HepG2 (cell line): ENCODE measurements around the gene DAD1. TPM values are rescaled to one million over a fixed set of nuclear protein-coding genes. Genes with fewer than 3 reads are reported as not detected.
A peak's percentile ranks its signal among the peaks of the same experiment; 100 is the strongest.

Source experiments
- ATAC-seq: fragments of 200-7000 bp; cut with Tn5 transposase; 3 replicates; pipeline ENCODE4 v1.9.1; 2020; ENCODE audit warnings: mild to moderate bottlenecking, moderate library complexity
- BruUV-seq: library from RNA; stranded (reverse); fragments of 400-500 nt; replicated peaks from 2 replicates; lab custom pipeline; 2021; lab: Mats Ljungman, UMichigan
- CTCF ChIA-PET: fragments of 300-600 bp; formaldehyde crosslinking; extraction: SDS; loops from one replicate; lab custom pipeline; 2021; ENCODE audit warnings: low total read pairs, inconsistent platforms, low intra/inter-chr PET ratio; lab: Yijun Ruan, JAX
- POLR2A ChIA-PET: fragments of 350-600 bp; sonication (Branson Sonifier 250); formaldehyde crosslinking; loops from one replicate; lab custom pipeline; 2020; ENCODE audit warnings: antibody characterized with exemption, inconsistent platforms; lab: Yijun Ruan, JAX
- DNase-seq: peaks from one replicate; pipeline ENCODE4 v3.0.0-alpha.2; 2015; ENCODE audit warnings: low spot score
- FAIRE-seq: peaks from 3 replicates; lab custom pipeline; 2011; peaks lifted over from hg19 to GRCh38; lab: Jason Lieb, UNC
- H2AFZ ChIP-seq: one replicate; pipeline ENCODE4 v1.6.1; 2011; ENCODE audit warnings: low read length, inconsistent platforms
- H3K27ac ChIP-seq: fragments of 300-600 bp; 3 replicates; pipeline ENCODE4 v1.8.0; 2011; ENCODE audit warnings: mixed run types, mild to moderate bottlenecking, mixed read lengths, low read length, inconsistent platforms; ENCODE audit not compliant: insufficient read depth; ENCODE audit errors: extremely low read length
- H3K27me3 ChIP-seq, 2 experiments: fragments of 200-600 bp in 1 of 2; 2 replicates in 1 of 2; 3 replicates in 1 of 2; pipeline versions ENCODE4 v1.6.0 to v1.8.0; 2011; ENCODE audit warnings: low read length in 2 of 2, mild to moderate bottlenecking in 2 of 2, moderate library complexity in 2 of 2, inconsistent platforms in 1 of 2; ENCODE audit not compliant: insufficient read depth in 2 of 2, control insufficient read depth in 1 of 2
- H3K36me3 ChIP-seq, 2 experiments: fragments of 200-600 bp in 1 of 2; replicated peaks in 1 of 2; 2 replicates in 1 of 2; 3 replicates in 1 of 2; pipeline versions ENCODE4 v1.5.1 to v1.8.0; 2011; ENCODE audit warnings: low read length in 2 of 2, inconsistent platforms in 1 of 2; ENCODE audit not compliant: insufficient read depth in 2 of 2, control insufficient read depth in 1 of 2
- H3K4me1 ChIP-seq: 2 replicates; pipeline ENCODE4 v1.5.1; 2012; ENCODE audit warnings: low read length, inconsistent platforms; ENCODE audit not compliant: insufficient read depth
- H3K4me2 ChIP-seq: 2 replicates; pipeline ENCODE4 v1.6.0; 2011; ENCODE audit warnings: low read depth, low read length, inconsistent platforms
- H3K4me3 ChIP-seq, 3 experiments: fragments of 200-600 bp in 1 of 3; sonication (generic), shearing (Covaris generic) in 1 of 3; replicated peaks in 1 of 3; 2 replicates each; pipeline ENCODE4 v1.5.1; 2011 to 2016; ENCODE audit warnings: low read length in 3 of 3, inconsistent platforms in 2 of 3, low read depth in 2 of 3, mild to moderate bottlenecking in 2 of 3, control low read depth in 1 of 3, mixed read lengths in 1 of 3; ENCODE audit not compliant: insufficient read depth in 1 of 3
- H3K79me2 ChIP-seq: one replicate; pipeline ENCODE4 v1.6.1; 2011; ENCODE audit warnings: low read length, inconsistent platforms; ENCODE audit not compliant: insufficient read depth
- H3K9ac ChIP-seq: 2 replicates; pipeline ENCODE4 v1.6.0; 2011; ENCODE audit warnings: mild to moderate bottlenecking, low read depth, low read length, inconsistent platforms; ENCODE audit not compliant: insufficient read depth
- H3K9me3 ChIP-seq: 2 replicates; pipeline ENCODE4 v1.5.1; 2012; ENCODE audit warnings: mild to moderate bottlenecking, low read length
- H4K20me1 ChIP-seq: 2 replicates; pipeline ENCODE4 v1.6.0; 2011; ENCODE audit warnings: inconsistent platforms, mild to moderate bottlenecking, low read length, moderate library complexity; ENCODE audit not compliant: insufficient read depth
- ATF4 ChIP-seq, 2 experiments: fragments of 450-650 bp in 1 of 2; sonication (generic) in 1 of 2; formaldehyde crosslinking; IDR thresholded peaks; 2 replicates each; pipeline versions ENCODE4 v1.5.0 to v1.8.0; 2020 to 2022; ENCODE audit warnings: mild to moderate bottlenecking in 1 of 2, missing genetic modification reagents in 1 of 2
- CSRNP1 ChIP-seq: sonication (generic); formaldehyde crosslinking; IDR thresholded peaks from 2 replicates; pipeline ENCODE4 v1.8.1; 2023; ENCODE audit warnings: mild to moderate bottlenecking, missing genetic modification reagents
- DZIP1 ChIP-seq: sonication (generic); formaldehyde crosslinking; IDR thresholded peaks from 2 replicates; pipeline ENCODE4 v1.5.0; 2020; ENCODE audit warnings: mild to moderate bottlenecking, missing genetic modification reagents
- HNRNPL ChIP-seq: fragments of 200-400 bp; formaldehyde crosslinking; IDR thresholded peaks from 2 replicates; pipeline ENCODE4 v1.6.1; 2017; ENCODE audit warnings: mild to moderate bottlenecking, low read depth, low read length
- MEIS2 ChIP-seq: sonication (generic); formaldehyde crosslinking; IDR thresholded peaks from 2 replicates; pipeline ENCODE4 v1.9.0; 2021; ENCODE audit warnings: mild to moderate bottlenecking, missing genetic modification reagents
- NR1H2 ChIP-seq: sonication (generic); formaldehyde crosslinking; IDR thresholded peaks from 2 replicates; pipeline ENCODE4 v1.8.1; 2022; ENCODE audit warnings: low read depth, missing genetic modification reagents, borderline replicate concordance
- ZBTB38 ChIP-seq: sonication (generic); formaldehyde crosslinking; IDR thresholded peaks from 2 replicates; pipeline ENCODE4 v1.5.1; 2020; ENCODE audit warnings: mild to moderate bottlenecking, missing genetic modification reagents
- ZC3H13 ChIP-seq: sonication (generic); formaldehyde crosslinking; IDR thresholded peaks from 2 replicates; pipeline ENCODE4 v1.8.1; 2023; ENCODE audit warnings: mild to moderate bottlenecking, missing genetic modification reagents, moderate library complexity
- ZNF432 ChIP-seq: sonication (generic); formaldehyde crosslinking; IDR thresholded peaks from 2 replicates; pipeline ENCODE4 v1.5.0; 2020; ENCODE audit warnings: missing genetic modification reagents, mild to moderate bottlenecking, borderline replicate concordance
- ZNF512 ChIP-seq: sonication (generic); formaldehyde crosslinking; IDR thresholded peaks from 2 replicates; pipeline ENCODE4 v1.4.0; 2020; ENCODE audit warnings: mild to moderate bottlenecking, missing genetic modification reagents
- whole genome bisulfite sequencing: methylation state at CpG from one replicate; pipeline ENCODE4 v1.1.6; 2017; ENCODE audit warnings: low lambda C conversion rate; 5-methylcytosine and 5-hydroxymethylcytosine counted together
- in situ Hi-C: cut with HindIII; loops from 2 replicates; pipeline ENCODE4 v1.10.0; 2017; ENCODE audit warnings: low pct_unique_long_range_greater_than_20kb; ENCODE audit not compliant: extremely low pct_ligation_motif_present
- intact Hi-C: fragments of 100-400 bp; cut with micrococcal nuclease; formaldehyde crosslinking; loops from one replicate; pipeline ENCODE4 v1.10.0; 2022; ENCODE audit not compliant: unreplicated experiment
- polyA plus RNA-seq, 8 experiments: library from polyadenylated mRNA; depleted of rRNA in 3 of 8; stranded (reverse) in 7 of 8; unstranded in 1 of 8; fragments of >200 nt; fragmentation: Illumina TruSeq in 4 of 8; extraction: Trizol in 4 of 8; gene quantifications; 2 replicates each; pipeline versions ENCODE4 v1.2.1 to v1.2.3, GENCODE V29; 2011 to 2016; ENCODE audit warnings: low read depth in 4 of 8, missing spikeins in 1 of 8, mixed read lengths in 1 of 8; ENCODE audit not compliant: insufficient read depth in 1 of 8
- total RNA-seq, 5 experiments: library from RNA; depleted of rRNA; stranded (reverse); fragments of >200 nt; fragmentation: Illumina TruSeq; extraction: Trizol; gene quantifications; 2 replicates each; pipeline ENCODE4 v1.2.3, GENCODE V29; 2016; ENCODE audit warnings: low read depth in 1 of 5

Gene DAD1
- total and polyA plus RNA-seq, 2 of the 13 experiments (the other 11 are each of a cell fraction or from before 2014, with no cell fraction given): 558 to 626 TPM

GRCh38 chr14:22547313-22547947 lies 41.6 kb downstream of the DAD1 start:
- CTCF ChIA-PET: no interaction called here
- Histone ChIP-seq H2AFZ (no peak overlapping the region), H3K27ac (no peak overlapping the region), H3K9ac (no peak overlapping the region), H3K36me3 (no peaks in the 10 kb centered on the region), H3K27me3 (peaks cover 2 to 60% of the 10 kb centered on the region in 2 experiments; a peak in 3 of 5 replicates), H3K4me1 (0 out of 2 replicates have a peak, but pooled peaks cover 8% of the 10 kb centered on the region), H3K4me3 (no peak overlapping the region), H3K4me2 (no peak overlapping the region), H4K20me1 (no peaks in the 10 kb centered on the region), H3K9me3 (no peaks in the 10 kb centered on the region), H3K79me2 (no peaks in the 10 kb centered on the region)
- ATAC-seq (no peak), DNase-seq (no peak), FAIRE-seq (no peak)
- TF ChIP-seq DZIP1 (CRISPR knock-in tag) (0 out of 2 replicates have a peak, but pooled peaks have one; percentile 28), NR1H2 (CRISPR knock-in tag) (no peak)
- intact Hi-C loops: no loop called here
- POLR2A ChIA-PET: no interaction called here
- in situ Hi-C loops: no loop called here
- 26% methylated on average over 9 of the region's 9 CpGs for WGBS
- no TSS peak for BruUV-seq

GRCh38 chr14:22546722-22547071 lies 42.3 kb downstream of the DAD1 start:
- Histone ChIP-seq H3K9me3 (no peaks in the 10 kb centered on the region), H4K20me1 (no peaks in the 10 kb centered on the region), H3K27me3 (peaks cover 2 to 53% of the 10 kb centered on the region in 2 experiments; a peak in 3 of 5 replicates), H3K36me3 (no peaks in the 10 kb centered on the region), H3K9ac (no peak overlapping the region), H3K4me3 (no peak overlapping the region), H3K4me1 (0 out of 2 replicates have a peak, but pooled peaks cover 8% of the 10 kb centered on the region), H2AFZ (no peak overlapping the region), H3K27ac (no peak overlapping the region), H3K79me2 (no peaks in the 10 kb centered on the region), H3K4me2 (no peak overlapping the region)
- BruUV-seq: no TSS peak
- ChIA-PET POLR2A (no interaction called here), CTCF (no interaction called here)
- DNase-seq: no peak
- FAIRE-seq: no peak
- no peak for ATAC-seq
- in situ Hi-C loops: no loop called here
- 64% methylated on average over 3 of the region's 3 CpGs for WGBS
- intact Hi-C loops: no loop called here
- TF ChIP-seq CSRNP1 (CRISPR knock-in tag) (no peak), ZNF512 (CRISPR knock-in tag) (no peak), ATF4 (CRISPR knock-in tag; IDR thresholded peaks at IDR 0.05) (no peak), MEIS2 (CRISPR knock-in tag) (no peak), ZNF432 (CRISPR knock-in tag) (no peak), ZBTB38 (CRISPR knock-in tag) (no peak), ZC3H13 (CRISPR knock-in tag) (no peak), HNRNPL (no peak)
